ENCODE data around the gene PLCL2.

Gene PLCL2

DNA sequence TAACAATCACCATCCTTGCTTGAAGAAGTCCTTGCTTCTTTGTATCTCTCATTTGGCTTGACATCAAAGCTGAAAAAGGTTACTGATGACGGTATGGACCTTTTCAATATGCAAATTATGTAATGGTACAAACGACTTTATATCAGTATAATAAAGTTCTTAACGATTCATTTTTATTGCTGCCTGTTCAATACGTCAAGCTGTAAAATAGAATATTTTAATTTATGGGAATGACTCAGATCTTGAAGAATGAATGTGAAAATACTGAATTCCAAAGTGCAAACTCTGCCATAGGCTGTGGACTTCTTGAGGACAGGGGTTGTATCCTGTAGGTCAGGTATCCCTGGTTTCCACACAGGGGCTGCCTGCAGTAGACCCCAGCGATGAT lies 156.2 kb downstream of the PLCL2 start:
- DNase-seq (ENCODE audit: insufficient read length, low spot score), result no peak
- TF ChIP-seq, protein P1, sequence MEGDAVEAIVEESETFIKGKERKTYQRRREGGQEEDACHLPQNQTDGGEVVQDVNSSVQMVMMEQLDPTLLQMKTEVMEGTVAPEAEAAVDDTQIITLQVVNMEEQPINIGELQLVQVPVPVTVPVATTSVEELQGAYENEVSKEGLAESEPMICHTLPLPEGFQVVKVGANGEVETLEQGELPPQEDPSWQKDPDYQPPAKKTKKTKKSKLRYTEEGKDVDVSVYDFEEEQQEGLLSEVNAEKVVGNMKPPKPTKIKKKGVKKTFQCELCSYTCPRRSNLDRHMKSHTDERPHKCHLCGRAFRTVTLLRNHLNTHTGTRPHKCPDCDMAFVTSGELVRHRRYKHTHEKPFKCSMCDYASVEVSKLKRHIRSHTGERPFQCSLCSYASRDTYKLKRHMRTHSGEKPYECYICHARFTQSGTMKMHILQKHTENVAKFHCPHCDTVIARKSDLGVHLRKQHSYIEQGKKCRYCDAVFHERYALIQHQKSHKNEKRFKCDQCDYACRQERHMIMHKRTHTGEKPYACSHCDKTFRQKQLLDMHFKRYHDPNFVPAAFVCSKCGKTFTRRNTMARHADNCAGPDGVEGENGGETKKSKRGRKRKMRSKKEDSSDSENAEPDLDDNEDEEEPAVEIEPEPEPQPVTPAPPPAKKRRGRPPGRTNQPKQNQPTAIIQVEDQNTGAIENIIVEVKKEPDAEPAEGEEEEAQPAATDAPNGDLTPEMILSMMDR (IDR thresholded peaks at IDR 0.05; ENCODE audit: insufficient read depth, missing control alignments), result no peak
- no peak for FAIRE-seq

DNA sequence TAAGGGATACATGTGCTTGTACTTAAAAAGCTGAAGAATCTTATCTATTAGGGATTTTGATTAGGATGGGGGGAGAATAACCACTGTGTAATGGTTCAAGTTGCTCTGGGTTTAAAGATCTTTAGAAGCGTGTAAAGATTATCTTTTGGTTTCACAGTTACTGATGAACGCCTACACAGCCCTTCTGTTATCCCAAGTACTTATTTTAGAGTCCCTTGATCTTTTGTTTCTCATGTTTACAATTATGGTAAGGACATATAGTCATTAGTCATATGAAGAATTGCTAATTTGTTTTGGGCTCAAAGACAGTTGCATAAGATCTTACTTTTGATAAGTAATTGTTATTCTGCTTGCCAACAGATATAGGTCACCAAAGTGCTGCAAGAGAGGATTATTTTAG lies 160.1 kb downstream of the PLCL2 start:
- FAIRE-seq (no peak), DNase-seq (ENCODE audit: insufficient read length, low spot score) (no peak)
- TF ChIP-seq, protein P1 (IDR thresholded peaks at IDR 0.05; ENCODE audit: insufficient read depth, missing control alignments), result no peak

DNA sequence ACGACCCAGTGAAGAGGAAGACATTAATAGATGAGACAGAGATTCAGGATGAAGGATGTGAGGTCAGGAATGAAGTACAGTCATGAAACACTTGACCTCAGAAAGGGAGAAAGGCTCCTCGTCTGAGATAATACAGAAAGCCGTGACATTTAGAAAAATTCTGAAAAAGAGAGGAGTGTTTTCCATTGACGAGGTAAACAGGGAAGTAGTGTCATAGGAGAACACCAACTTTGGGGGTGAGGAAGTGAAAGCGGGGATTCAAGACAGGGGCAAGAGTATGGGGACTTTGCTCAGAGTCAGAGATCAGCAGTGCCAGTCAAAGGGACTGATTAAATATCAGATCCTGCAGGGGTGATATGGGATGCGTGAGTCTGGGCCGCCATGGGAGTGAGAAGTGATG lies 160.9 kb downstream of the PLCL2 start:
- FAIRE-seq (no peak), DNase-seq (ENCODE audit: insufficient read length, low spot score) (no peak)
- TF ChIP-seq, protein P1 (IDR thresholded peaks at IDR 0.05; ENCODE audit: insufficient read depth, missing control alignments), result no peak

DNA sequence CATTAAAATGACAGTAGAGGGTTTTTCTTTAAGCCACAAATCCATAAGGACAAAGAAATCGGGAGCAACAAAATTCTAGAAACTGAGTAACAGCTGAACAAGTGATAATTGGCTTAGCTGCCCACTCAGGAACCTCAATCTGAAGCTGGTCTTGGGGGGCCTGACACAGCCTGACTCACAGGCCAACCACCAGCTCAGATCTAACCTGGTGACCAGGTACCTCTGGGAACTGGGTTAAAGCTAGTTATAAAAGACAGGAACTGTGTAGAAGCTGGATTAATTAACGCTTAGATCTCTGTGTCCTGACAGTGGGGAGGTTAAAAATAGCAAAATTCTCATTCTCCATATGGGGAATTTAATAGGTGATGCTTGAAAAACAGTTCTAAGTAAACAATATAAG lies 161.9 kb downstream of the PLCL2 start:
- TF ChIP-seq, protein P1 (IDR thresholded peaks at IDR 0.05; ENCODE audit: insufficient read depth, missing control alignments), result no peak
- no peak for DNase-seq (ENCODE audit: insufficient read length, low spot score)
- FAIRE-seq, result no peak

DNA sequence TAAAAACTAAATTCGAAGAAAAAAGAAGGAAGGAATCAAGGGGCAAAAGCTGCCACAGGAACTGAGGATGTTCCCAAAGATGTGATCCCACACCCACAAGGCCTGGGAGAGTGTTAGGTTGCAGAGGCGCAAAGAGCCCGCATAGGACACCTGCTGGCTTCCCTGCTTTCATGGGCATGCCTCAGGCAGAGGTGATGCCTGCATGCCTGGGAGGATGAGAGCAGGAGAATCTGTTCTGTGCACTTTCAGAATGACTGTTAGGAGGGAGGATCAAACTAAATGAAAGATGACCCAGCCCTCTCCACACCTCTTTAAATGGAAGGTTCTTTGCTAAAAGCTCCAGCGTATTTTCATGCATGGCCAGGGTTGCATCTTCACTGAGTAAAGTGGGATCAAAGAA lies 162.4 kb downstream of the PLCL2 start:
- FAIRE-seq, result no peak

DNA sequence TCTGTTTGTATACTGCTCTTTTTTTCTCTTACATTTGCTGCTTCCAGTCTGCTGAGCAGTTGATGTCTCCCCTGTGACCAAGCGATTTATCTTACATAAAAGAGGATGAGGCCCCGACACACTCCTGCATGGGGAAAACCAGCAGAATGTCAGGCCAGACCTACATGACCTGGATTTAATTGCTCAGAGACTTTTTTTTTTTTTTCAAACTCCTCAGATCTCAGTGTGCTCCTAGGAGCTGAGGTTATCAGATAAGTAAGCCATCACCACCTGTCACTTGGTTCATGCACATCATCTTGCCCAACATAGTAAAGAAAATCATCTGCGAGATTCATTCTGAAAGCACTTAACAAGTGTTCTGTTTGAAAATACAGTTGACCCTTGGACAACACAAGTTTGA lies 163.1 kb downstream of the PLCL2 start:
- TF ChIP-seq, protein P1 (IDR thresholded peaks at IDR 0.05; ENCODE audit: insufficient read depth, missing control alignments), result no peak
- FAIRE-seq, result peak; percentile 6
- no peak for DNase-seq (ENCODE audit: insufficient read length, low spot score)

More for the DNA sequence above, 162.4 kb downstream of the PLCL2 start:
- DNase-seq (ENCODE audit: insufficient read length, low spot score), result no peak
- TF ChIP-seq, protein P1 (IDR thresholded peaks at IDR 0.05; ENCODE audit: insufficient read depth, missing control alignments), result no peak

DNA sequence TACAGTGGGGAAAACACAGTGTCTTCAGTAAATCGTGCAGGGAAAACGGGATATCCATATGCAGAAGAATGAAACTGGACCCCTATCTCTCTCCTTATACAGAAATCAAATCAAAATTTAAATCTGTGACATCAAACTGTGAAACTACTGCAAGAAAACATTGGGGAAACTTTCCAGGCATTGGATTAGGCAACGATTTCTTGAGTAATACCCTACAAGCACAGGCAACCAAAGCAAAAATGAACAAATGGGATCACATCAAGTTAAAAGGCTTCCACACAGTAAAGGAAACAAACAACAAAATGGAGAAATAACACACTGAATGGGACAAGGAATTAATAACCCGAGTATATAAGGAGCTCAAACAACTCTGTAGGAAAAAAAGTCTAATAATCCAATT lies 165.3 kb downstream of the PLCL2 start:
- FAIRE-seq (no peak), DNase-seq (ENCODE audit: insufficient read length, low spot score) (no peak)
- TF ChIP-seq, protein P1 (IDR thresholded peaks at IDR 0.05; ENCODE audit: insufficient read depth, missing control alignments), result no peak

All from D721Med (cell line).